ENCODE results near the gene SAAL1.

- TF ChIP-seq GATA2 (IDR thresholded peaks at IDR 0.05; ENCODE audit: low read depth, low read length) (no peak), GATA3 (IDR thresholded peaks at IDR 0.05; ENCODE audit: low read depth, low read length) (no peak)
Measured at GRCh38 chr11:18091731-18092130, 14.2 kb downstream of the SAAL1 start.

Measured in SH-SY5Y (cell line).